CD8-positive, alpha-beta memory T cell (primary cell): ENCODE data around the gene DNMBP. TPM values are rescaled to one million over a fixed set of nuclear protein-coding genes. Genes with fewer than 3 reads are reported as not detected.
"Not testable (repeated sequence)": the region's sequence is repeated elsewhere in the genome, so short reads cannot be mapped to it uniquely, and the experiment has no call there.

Source experiments
- CTCF ChIA-PET: fragments of 350-600 bp; sonication (Branson Sonifier 250); formaldehyde crosslinking; loops from one replicate; lab custom pipeline; 2021; ENCODE audit warnings: antibody characterized with exemption; lab: Charles Lee
- POLR2A ChIA-PET: fragments of 350-600 bp; sonication (Branson Sonifier 250); formaldehyde crosslinking; loops from one replicate; lab custom pipeline; 2021; ENCODE audit warnings: antibody characterized with exemption; lab: Charles Lee
- DNase-seq, 5 donors: peaks; one replicate each; pipeline versions ENCODE4 v3.0.0 to v3.0.0-alpha.2; 2020 to 2022; ENCODE audit warnings: mixed read lengths in 1 of 5
- H3K27ac ChIP-seq: one replicate; pipeline ENCODE4 v1.7.0; 2013; ENCODE audit warnings: low read depth, mild to moderate bottlenecking, low read length, moderate library complexity
- H3K27me3 ChIP-seq: 2 replicates; pipeline ENCODE4 v1.7.0; 2013; ENCODE audit warnings: low read length, mild to moderate bottlenecking; ENCODE audit not compliant: insufficient read depth, poor library complexity, severe bottlenecking
- H3K36me3 ChIP-seq: 2 replicates; pipeline ENCODE4 v1.7.0; 2013; ENCODE audit warnings: mild to moderate bottlenecking, low read length, moderate library complexity; ENCODE audit not compliant: insufficient read depth
- H3K4me1 ChIP-seq: 2 replicates; pipeline ENCODE4 v1.7.0; 2013; ENCODE audit warnings: mild to moderate bottlenecking, low read length, moderate library complexity; ENCODE audit not compliant: insufficient read depth
- H3K4me3 ChIP-seq: 2 replicates; pipeline ENCODE4 v1.7.0; 2013; ENCODE audit warnings: mild to moderate bottlenecking, low read length
- H3K9me3 ChIP-seq: 2 replicates; pipeline ENCODE4 v1.7.0; 2013; ENCODE audit warnings: mild to moderate bottlenecking, low read length
- H3K27ac Mint-ChIP-seq, 8 donors: one replicate each; pipeline ENCODE4 v1.8.0; 2020 to 2021; ENCODE audit warnings: mixed read lengths in 8 of 8, mild to moderate bottlenecking in 6 of 8, inconsistent platforms in 3 of 8, moderate library complexity in 3 of 8
- H3K27me3 Mint-ChIP-seq, 2 donors: one replicate each; pipeline ENCODE4 v1.8.0; 2020 to 2021; ENCODE audit warnings: mixed read lengths in 2 of 2, mild to moderate bottlenecking in 1 of 2, moderate library complexity in 1 of 2
- H3K36me3 Mint-ChIP-seq, 3 donors: one replicate each; pipeline ENCODE4 v1.8.0; 2020 to 2021; ENCODE audit warnings: mixed read lengths in 3 of 3, inconsistent platforms in 1 of 3, mild to moderate bottlenecking in 1 of 3
- H3K4me1 Mint-ChIP-seq, 3 donors: one replicate each; pipeline ENCODE4 v1.8.0; 2020 to 2021; ENCODE audit warnings: mixed read lengths in 3 of 3, inconsistent platforms in 1 of 3, mild to moderate bottlenecking in 1 of 3
- H3K4me3 Mint-ChIP-seq, 7 donors: one replicate each; pipeline ENCODE4 v1.8.0; 2020 to 2021; ENCODE audit warnings: mixed read lengths in 7 of 7, mild to moderate bottlenecking in 6 of 7, moderate library complexity in 4 of 7, inconsistent platforms in 2 of 7
- H3K9me3 Mint-ChIP-seq, 5 donors: one replicate each; pipeline ENCODE4 v1.8.0; 2020 to 2022; ENCODE audit warnings: mixed read lengths in 5 of 5, mild to moderate bottlenecking in 3 of 5, moderate library complexity in 2 of 5, inconsistent platforms in 1 of 5
- polyA plus RNA-seq: library from polyadenylated mRNA; unstranded; fragments of 300-500 nt; fragmentation: Illumina TruSeq; gene quantifications from one replicate; pipeline ENCODE4 v1.2.3, GENCODE V29; 2021
- total RNA-seq, 2 experiments: library from RNA; stranded (reverse); gene quantifications; one replicate each; pipeline ENCODE4 v1.2.3, GENCODE V29; 2021

DNMBP gene
- total and polyA plus RNA-seq, 3 experiments from 2014 or later: 1.5 to 2.3 (median 2.0) TPM

DNA sequence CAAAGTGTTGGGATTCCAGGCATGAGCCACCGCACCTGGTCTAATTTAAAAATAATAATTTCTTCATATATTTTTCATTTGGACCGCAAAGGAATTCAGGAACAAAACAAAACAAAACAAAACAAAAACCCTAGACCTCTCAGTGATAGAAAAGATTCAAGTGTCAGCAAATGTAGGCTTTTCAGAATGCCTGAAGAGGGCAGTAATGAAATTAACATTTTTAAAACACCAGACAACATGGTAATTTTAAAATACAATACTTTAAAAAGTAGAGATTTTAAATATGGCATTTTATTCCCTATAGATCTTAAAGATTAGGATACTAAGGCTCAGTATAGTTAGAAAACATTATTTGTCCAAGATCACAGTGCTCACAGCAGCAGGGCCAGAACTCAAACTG, 36.6 kb downstream of the DNMBP start:
- ChIA-PET CTCF (no interaction called here), POLR2A (no interaction called here)
- H3K4me1 ChIP-seq: no peaks in the 10 kb centered on the region
- Mint-ChIP-seq H3K27ac (no peak overlapping the region), H3K9me3 (no peaks in the 10 kb centered on the region), H3K4me1 (no peaks in the 10 kb centered on the region), H3K27me3 (no peaks in the 10 kb centered on the region), H3K4me3 (no peak overlapping the region), H3K36me3 (peaks cover 4 to 28% (median 15%) of the 10 kb centered on the region in 3 donors)
- H3K36me3 ChIP-seq: no peaks in the 10 kb centered on the region
- no peaks in the 10 kb centered on the region for H3K27me3 ChIP-seq
- H3K27ac ChIP-seq: no peak overlapping the region
- H3K4me3 ChIP-seq: no peak overlapping the region
- DNase-seq: no peak
- H3K9me3 ChIP-seq: no peaks in the 10 kb centered on the region

DNA sequence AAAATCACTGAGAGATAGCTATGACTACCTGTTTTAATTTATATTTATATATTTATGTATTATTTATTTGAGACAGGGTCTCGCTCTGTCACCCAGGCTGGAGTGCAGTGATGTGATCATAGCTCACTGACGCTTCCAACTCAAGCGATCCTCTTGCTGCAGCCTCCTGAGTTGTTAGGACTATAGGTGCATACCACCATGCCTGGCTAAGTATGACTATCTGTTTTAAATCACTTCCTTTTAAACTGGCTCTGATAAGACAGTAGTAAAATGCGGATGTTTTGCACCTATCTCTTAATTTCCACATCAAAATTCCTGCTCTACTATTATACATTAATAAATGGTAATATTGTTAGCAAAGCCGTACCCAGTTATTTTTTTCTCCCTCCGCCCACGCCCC, 41.8 kb downstream of the DNMBP start:
- Mint-ChIP-seq H3K9me3 (no peaks in the 10 kb centered on the region), H3K4me1 (no peaks in the 10 kb centered on the region), H3K4me3 (no peak overlapping the region), H3K36me3 (peaks cover 7 to 39% (median 16%) of the 10 kb centered on the region in 3 donors), H3K27ac (no peak overlapping the region), H3K27me3 (peaks cover 0 to 2% of the 10 kb centered on the region in 2 donors)
- Histone ChIP-seq H3K36me3 (no peaks in the 10 kb centered on the region), H3K9me3 (no peaks in the 10 kb centered on the region), H3K27ac (no peak overlapping the region), H3K4me3 (no peak overlapping the region), H3K27me3 (no peaks in the 10 kb centered on the region), H3K4me1 (no peaks in the 10 kb centered on the region)
- no peak for DNase-seq
- CTCF ChIA-PET: no interaction called here
- POLR2A ChIA-PET: no interaction called here

- Histone ChIP-seq H3K36me3 (no peaks in the 10 kb centered on the region), H3K9me3 (no peaks in the 10 kb centered on the region), H3K4me1 (no peaks in the 10 kb centered on the region), H3K27ac (no peak overlapping the region), H3K27me3 (no peaks in the 10 kb centered on the region), H3K4me3 (no peak overlapping the region)
- Mint-ChIP-seq H3K36me3 (peaks cover 7 to 36% (median 15%) of the 10 kb centered on the region in 3 donors), H3K4me1 (no peaks in the 10 kb centered on the region), H3K27ac (no peak overlapping the region), H3K9me3 (no peaks in the 10 kb centered on the region), H3K27me3 (peaks cover 0 to 2% of the 10 kb centered on the region in 2 donors), H3K4me3 (no peak overlapping the region)
- no peak for DNase-seq
- CTCF ChIA-PET: no interaction called here
- POLR2A ChIA-PET: no interaction called here
Observed at GRCh38 chr10:99966306-99966705, 43.4 kb downstream of the DNMBP start.

- Mint-ChIP-seq H3K27ac (no peak overlapping the region), H3K9me3 (no peaks in the 10 kb centered on the region), H3K4me3 (no peak overlapping the region), H3K4me1 (no peaks in the 10 kb centered on the region), H3K36me3 (peaks cover 7 to 32% (median 15%) of the 10 kb centered on the region in 3 donors), H3K27me3 (peaks cover 0 to 2% of the 10 kb centered on the region in 2 donors)
- Histone ChIP-seq H3K4me1 (no peaks in the 10 kb centered on the region), H3K9me3 (no peaks in the 10 kb centered on the region), H3K27ac (no peak overlapping the region), H3K27me3 (no peaks in the 10 kb centered on the region), H3K4me3 (no peak overlapping the region), H3K36me3 (no peaks in the 10 kb centered on the region)
- no peak for DNase-seq
- ChIA-PET POLR2A (no interaction called here), CTCF (interaction anchor here (1.0 kb wide), 1 partner anchor 44 kb away, joined by 3 read pairs; the partner anchor contains the start of gene DNMBP)
Observed at GRCh38 chr10:99965700-99966099, 44.0 kb downstream of the DNMBP start.

DNA sequence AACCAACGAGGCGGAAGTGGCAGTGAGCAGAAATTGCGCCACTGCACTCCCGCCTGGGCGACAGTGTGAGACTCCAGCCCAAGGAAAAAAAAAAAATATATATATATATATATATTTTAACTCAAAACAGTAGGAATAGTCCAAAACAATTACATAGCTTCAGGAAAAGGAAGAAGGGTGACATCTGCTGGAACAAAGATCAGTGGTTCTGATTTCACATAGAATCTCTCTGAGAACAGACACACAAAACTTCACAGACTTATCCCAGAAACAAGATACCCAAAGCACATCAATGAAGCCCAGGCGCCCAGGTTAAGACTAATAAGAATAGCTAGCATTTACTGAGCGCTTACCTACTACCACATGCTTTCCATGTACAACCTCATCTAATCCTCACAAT, 45.0 kb downstream of the DNMBP start:
- no peak overlapping the region for H3K27ac Mint-ChIP-seq
- H3K27me3 Mint-ChIP-seq: peaks cover 0 to 2% of the 10 kb centered on the region in 2 donors
- peaks cover 3 to 25% (median 9%) of the 10 kb centered on the region in 3 donors for H3K36me3 Mint-ChIP-seq
- H3K9me3 Mint-ChIP-seq: no peaks in the 10 kb centered on the region
- DNase-seq: no peak
- Histone ChIP-seq H3K9me3 (no peaks in the 10 kb centered on the region), H3K27ac (no peak overlapping the region), H3K27me3 (no peaks in the 10 kb centered on the region), H3K4me1 (no peaks in the 10 kb centered on the region), H3K36me3 (no peaks in the 10 kb centered on the region), H3K4me3 (no peak overlapping the region)
- H3K4me1 Mint-ChIP-seq: no peaks in the 10 kb centered on the region
- H3K4me3 Mint-ChIP-seq: no peak overlapping the region
- POLR2A ChIA-PET: no interaction called here
- CTCF ChIA-PET: interaction anchor here (0.9 to 1.0 kb wide), 2 partner anchors 42 to 45 kb away, joined by 3 read pairs; partner anchors contain the start of gene DNMBP

DNA sequence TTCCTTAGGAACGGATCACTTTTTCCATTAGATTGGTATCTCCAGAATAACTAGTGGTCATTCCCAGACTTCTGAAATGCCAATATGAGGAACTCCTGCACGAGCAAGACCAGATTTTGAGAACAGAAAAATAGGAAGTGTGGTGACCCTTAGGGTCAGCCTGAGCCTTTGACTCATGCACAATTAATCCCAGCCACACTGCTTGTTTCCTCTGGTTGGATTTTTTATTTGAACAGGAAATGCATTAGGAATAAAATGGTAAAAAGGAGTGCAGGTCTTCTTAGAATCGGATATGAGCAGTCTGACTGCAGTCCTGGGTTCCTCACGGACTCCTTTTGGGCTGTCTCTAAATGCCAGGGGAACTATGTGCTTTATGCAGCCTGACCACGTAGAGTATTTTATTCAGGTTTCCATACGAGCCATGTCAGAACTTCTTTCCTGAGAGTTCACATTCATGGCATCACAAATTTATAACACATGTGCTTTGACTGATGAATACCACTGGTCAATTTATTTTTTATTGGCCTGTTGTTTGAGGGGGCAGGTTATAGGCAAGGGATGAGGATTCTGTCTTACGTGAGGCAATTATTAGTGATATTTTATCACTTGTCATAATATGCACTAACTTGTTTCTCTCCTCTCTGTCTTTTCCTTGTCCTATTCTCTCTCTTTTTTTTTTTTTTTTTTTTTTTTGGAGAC, 46.1 kb downstream of the DNMBP start:
- H3K9me3 ChIP-seq, POLR2A ChIA-PET, H3K4me1 Mint-ChIP-seq, H3K27me3 Mint-ChIP-seq, H3K4me3 Mint-ChIP-seq, DNase-seq, H3K9me3 Mint-ChIP-seq, CTCF ChIA-PET, H3K27me3 ChIP-seq, H3K27ac ChIP-seq, H3K36me3 ChIP-seq, H3K27ac Mint-ChIP-seq, H3K4me1 ChIP-seq, H3K4me3 ChIP-seq: not testable (repeated sequence)
- peaks cover 3 to 15% (median 3%) of the 10 kb centered on the region in 3 donors for H3K36me3 Mint-ChIP-seq

GRCh38 chr10:99958806-99959205, 50.9 kb downstream of the DNMBP start:
- Histone ChIP-seq H3K36me3 (no peaks in the 10 kb centered on the region), H3K27me3 (no peaks in the 10 kb centered on the region), H3K4me3 (no peak overlapping the region), H3K4me1 (no peaks in the 10 kb centered on the region), H3K9me3 (no peaks in the 10 kb centered on the region), H3K27ac (no peak overlapping the region)
- POLR2A ChIA-PET: no interaction called here
- Mint-ChIP-seq H3K27me3 (no peaks in the 10 kb centered on the region), H3K36me3 (peaks cover 10 to 25% (median 12%) of the 10 kb centered on the region in 3 donors), H3K9me3 (no peaks in the 10 kb centered on the region), H3K4me3 (no peak overlapping the region), H3K4me1 (no peaks in the 10 kb centered on the region), H3K27ac (no peak overlapping the region)
- CTCF ChIA-PET: interaction anchor here (1.2 kb wide), 1 partner anchor 113 kb away, joined by 3 read pairs; no protein-coding TSS in a partner anchor
- no peak for DNase-seq

DNA sequence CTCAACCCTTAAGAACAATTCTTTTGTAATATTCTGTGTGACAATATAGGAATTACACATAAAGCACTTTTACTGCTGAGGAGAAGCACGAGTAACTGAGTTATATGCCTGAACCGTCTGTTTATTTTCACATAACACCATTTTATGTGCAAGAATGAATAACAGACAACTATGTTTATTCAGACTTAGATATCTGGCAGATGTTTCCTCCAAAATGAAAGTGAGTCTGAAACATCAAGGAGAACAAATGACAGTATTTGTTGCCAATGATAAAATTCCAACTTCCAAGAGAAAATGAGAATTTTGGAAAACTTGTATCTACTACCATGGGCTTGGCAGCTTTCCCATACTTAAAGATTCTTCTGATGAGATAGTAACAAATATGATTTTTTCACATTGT, 51.4 kb downstream of the DNMBP start:
- Histone ChIP-seq H3K4me1 (no peaks in the 10 kb centered on the region), H3K27me3 (no peaks in the 10 kb centered on the region), H3K36me3 (no peaks in the 10 kb centered on the region), H3K9me3 (no peaks in the 10 kb centered on the region), H3K27ac (no peak overlapping the region), H3K4me3 (no peak overlapping the region)
- no peaks in the 10 kb centered on the region for H3K27me3 Mint-ChIP-seq
- H3K9me3 Mint-ChIP-seq: no peaks in the 10 kb centered on the region
- peaks cover 12 to 27% (median 12%) of the 10 kb centered on the region in 3 donors for H3K36me3 Mint-ChIP-seq
- POLR2A ChIA-PET: no interaction called here
- no peak overlapping the region for H3K4me3 Mint-ChIP-seq
- CTCF ChIA-PET: no interaction called here
- H3K27ac Mint-ChIP-seq: no peak overlapping the region
- no peak for DNase-seq
- no peaks in the 10 kb centered on the region for H3K4me1 Mint-ChIP-seq
